NCI-H524 (cell line): Measurements from ENCODE around the gene UGT1A3.
"Not testable (repeated sequence)": the region's sequence is repeated elsewhere in the genome, so short reads cannot be mapped to it uniquely, and the experiment has no call there.

Experiments used
- DNase-seq, 2 experiments: peaks; one replicate each; lab custom pipeline; 2025; lab: John Stamatoyannopoulos, UW

The UGT1A3 gene

DNA sequence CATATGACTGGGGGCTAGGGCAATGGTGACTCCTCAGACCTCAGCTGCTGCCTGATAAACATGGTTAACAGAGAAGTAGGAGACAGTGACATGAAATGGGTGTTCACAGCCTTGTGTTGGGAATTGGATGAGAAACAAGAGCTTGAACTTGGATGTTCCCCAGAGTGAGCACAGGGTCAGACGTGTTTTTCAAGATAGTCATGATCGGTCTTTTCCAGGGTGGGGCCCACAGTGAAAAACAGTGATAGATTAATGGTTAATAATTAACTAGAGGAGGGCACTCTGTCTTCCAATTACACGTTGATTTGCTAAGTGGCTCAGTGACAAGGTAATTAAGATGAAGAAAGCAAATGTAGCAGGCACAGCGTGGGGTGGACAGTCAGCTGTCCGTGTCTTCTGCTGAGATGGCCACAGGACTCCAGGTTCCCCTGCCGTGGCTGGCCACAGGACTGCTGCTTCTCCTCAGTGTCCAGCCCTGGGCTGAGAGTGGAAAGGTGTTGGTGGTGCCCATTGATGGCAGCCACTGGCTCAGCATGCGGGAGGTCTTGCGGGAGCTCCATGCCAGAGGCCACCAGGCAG, at the start of gene UGT1A3:
UGT1A3 (plus strand) TSS at position 320 of the 579 bp plus-strand sequence; CDS start at position 405, 85 bp downstream.
- no peak for DNase-seq

DNA sequence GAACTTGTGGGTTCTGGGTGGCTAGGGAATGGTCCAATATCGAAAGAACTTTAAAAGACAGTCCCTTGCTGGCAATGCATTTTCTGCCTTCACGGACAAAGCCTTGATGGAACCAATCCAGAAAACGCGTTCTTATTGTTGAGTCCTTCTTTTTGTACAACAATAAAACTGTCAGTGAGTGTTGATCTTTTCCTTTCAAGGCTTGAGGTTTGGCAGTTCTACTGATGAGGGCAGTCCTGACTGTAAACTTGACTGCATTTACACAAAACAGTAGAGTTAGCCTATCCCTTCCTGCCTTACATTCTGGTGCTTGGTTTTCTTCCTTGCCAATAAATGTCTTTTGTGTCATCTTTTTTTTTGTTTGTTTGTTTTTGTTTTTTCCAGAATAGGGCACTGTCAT, 49.6 kb upstream of the UGT1A3 start:
- no peak for DNase-seq

DNA sequence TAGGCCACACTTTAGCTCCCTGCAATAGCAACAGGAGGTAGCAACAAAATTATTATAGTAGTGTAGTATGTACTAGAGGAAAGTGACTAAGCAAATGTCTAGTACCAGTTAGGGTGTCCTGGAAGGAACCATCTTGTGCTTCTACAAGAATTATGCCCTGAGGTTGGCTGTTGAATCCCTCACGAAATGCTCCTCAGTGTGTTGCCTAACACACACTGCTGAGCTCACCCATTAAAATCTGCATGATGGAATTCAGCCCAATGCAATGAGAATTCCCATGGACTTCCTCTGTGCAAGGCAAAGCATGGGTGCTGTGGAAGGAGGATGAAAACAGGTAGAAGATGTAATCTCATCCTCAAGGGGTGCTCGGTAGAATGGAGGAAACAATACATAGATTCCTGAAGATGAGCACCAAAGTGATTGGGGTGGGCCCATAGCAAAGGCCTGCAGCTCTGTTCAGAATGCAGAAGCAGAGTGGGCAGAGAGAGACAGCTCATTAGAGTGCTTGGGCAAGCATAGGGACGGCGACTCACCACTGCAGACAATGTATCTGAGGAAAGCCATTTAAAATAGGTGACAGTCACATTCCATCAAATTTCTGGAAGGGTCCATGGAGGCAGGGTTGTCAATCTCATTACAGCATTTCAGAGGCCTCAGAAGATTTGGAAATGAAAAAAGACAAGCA, 48.3 kb upstream of the UGT1A3 start:
- DNase-seq: no peak

DNA sequence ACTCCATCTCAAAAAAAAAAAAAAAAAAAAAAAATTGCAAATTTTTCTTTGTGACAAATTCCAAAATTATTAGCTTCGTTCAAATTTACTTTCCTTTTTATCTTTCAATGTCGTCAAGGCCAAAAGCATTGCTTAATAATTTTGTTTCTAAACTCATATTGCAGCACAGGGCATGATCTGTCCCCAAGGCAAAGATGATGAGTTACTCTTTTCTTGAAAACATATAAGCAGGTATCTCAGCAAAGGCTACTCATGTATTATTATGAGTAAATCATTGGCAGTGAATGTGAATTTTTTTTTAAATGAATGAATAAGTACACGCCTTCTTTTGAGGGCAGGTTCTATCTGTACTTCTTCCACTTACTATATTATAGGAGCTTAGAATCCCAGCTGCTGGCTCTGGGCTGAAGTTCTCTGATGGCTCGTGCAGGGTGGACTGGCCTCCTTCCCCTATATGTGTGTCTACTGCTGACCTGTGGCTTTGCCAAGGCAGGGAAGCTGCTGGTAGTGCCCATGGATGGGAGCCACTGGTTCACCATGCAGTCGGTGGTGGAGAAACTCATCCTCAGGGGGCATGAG, 47.2 kb upstream of the UGT1A3 start, which contains the start of gene UGT1A7:
UGT1A7 (plus strand) TSS at position 381 of the 579 bp plus-strand sequence; CDS start at position 418, 37 bp downstream.
- DNase-seq: no peak

DNA sequence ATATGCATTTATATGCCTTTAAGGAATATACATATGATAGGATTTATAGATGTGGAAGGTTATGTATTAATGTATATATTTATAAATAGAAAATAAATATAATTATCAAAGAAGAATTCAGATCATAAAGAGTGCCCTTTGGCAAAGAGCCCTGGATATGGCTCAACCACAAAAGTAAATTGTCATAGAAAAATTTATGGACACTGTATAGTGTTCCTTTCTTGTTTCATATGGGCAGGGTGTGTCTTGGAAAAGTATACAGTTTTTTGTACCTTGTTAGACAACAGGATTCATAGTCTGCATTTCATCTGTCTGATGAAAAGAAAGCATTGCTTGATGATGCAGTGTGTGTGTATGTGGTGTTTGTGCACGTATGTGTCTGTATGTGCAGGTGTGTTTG, 44.2 kb upstream of the UGT1A3 start:
- no peak for DNase-seq

DNA sequence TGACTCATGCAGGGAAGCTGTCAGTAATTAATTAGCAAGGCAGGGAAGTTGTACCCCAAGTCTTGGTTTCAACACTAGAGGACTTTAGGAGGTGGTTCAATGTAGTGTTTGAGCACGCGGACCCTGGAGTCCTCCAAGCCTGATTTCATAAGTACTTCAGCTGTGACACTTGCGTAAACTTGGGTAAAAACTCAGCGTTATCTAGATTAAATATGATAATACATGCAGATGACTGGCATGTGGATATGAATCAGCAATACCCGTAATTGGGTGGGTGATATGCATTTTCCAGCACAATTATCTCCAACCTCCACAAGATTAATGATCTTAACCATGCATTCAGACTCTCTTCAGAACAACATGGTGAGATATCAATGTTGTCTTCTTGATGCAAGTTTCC, 41.9 kb upstream of the UGT1A3 start:
- no peak for DNase-seq

DNA sequence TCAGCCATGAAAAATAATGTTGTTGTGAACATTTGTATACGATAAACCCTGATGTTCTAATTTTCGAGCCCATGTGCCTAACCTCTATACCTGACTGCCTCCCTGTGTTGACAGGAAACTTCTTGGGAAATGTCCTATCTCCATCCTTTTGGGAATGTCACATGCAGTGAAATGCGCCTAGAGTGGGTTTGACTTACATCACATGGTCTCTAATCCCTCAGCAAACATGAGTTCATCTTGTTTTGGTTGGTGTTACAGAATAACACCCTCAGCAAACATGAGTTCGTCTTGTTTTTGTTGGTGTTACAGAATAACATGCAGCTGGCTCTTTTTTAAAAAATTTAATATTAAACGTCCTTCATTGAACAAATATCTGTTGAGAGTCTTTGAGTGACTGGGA, 40.5 kb upstream of the UGT1A3 start:
- DNase-seq: no peak

DNA sequence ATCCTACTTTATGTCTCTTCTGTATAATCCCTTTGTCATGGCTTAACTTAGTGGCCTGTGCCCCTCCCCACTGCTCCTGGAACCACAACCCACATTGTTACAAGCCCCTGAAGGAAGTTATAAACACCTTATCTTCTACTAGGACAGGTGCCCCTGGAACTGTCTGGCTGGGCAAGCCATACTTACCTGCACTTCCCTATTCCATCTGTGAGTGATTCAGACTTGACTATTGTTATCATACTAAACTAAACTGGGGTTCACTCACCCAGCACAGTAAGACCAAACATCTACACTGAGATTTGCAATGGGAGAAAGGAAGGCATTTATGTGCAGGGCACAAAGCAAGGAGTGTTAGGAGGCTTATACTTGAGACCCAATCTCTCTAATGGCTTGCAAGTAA, 39.8 kb upstream of the UGT1A3 start:
- no peak for DNase-seq

DNA sequence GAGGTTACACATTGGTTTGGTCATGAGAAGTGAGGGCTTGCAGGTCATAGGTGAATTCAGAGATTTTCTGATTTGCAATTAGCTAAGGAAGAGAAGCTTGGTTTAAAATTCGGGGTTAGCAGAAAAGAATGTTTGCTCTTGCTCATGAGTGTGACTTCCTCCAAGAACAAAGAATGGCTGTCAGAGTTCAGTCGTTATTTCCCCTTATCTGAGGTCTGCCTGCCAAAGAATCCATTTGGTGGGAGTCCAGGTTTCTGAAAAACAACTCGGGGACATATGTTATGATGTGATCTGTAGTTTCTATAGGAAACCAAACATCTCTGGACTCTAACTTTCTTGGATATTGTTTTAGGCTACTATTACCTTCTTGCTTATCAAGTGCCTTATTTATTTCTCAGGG, 39.3 kb upstream of the UGT1A3 start:
- DNase-seq: no peak

DNA sequence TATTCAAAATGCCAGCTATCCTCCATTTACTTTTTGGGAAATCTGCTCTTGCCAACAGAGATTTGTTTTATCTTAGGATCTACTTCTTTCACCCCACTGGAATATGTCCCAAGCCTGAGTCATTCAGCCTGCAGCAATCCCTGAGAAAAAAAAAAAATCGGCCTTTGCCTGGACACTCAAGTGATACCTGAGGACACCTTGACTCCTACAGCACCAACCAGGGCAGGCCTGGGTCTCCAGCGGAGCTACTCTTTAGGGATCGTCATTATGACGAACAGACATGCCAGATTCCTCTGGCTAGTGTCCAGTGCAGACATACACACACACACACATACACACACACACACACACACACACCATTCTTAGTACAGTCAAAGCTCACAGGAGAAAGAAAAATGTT, 38.4 kb upstream of the UGT1A3 start:
- no peak for DNase-seq

DNA sequence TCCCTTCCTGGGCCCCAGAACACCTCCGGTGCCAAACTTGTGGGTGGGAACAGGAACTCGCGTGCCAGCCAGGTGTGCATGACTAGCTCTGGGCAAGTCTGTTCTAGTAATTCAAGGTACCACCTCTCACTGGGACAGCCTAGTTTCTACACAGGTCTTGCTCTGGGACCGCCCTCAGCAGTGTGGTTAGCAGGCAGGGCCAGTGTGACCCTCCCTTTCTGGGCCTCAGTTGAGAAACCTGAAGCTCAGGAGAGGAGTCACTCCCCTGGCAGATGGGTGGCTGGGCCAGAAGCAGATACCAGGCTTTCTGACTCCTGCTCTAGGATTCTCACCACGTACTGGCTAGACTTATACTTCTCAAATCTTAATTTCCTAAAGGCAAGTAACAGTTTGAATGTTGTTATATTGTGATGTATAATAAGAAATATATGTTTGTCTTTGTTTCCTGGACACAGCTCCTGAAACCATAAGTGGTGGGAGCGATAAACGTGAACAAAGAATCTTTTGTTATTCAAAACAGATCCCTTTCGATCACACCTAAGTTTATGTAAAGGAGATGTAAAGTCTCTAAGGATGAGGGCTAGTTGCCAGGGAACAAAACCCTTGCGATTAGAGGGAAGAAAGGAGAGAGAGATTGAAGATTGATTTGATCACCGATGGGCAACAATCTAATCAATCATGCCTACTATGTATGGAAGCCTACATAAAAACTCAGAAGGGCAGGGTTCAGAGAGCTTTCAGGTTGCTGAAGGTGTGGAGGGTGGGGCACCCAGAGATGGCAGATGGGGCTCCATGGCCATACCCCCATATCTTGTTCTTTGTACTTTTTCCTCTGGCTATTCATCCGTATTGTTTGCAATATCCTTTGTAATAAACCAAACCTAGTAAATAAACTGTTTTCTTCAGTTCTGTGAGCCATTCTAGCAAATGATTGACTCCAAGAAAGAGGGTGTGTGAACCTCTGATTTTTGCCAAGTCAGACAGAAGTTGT, 37.1 kb upstream of the UGT1A3 start:
- no peak for DNase-seq

DNA sequence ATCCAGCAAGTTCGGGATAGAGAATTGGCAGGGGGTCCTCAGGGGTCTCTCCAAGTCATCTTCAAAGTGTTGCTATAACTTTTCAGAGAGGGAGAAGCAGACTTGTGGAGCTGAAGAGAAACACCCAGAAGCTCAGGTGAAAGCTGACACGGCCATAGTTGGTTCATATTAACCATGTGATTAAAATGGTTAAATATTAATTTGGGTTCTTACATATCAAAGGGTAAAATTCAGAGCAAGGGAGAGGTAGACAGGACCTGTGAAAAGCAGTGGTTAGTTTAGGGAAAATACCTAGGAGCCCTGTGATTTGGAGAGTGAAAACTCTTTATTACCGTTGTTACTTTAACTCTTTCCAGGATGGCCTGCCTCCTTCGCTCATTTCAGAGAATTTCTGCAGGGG, 36.2 kb upstream of the UGT1A3 start, which contains the start of gene UGT1A6:
UGT1A6 (plus strand) TSS at position 243 of the 400 bp plus-strand sequence; CDS start at position 358, 115 bp downstream.
- no peak for DNase-seq

DNA sequence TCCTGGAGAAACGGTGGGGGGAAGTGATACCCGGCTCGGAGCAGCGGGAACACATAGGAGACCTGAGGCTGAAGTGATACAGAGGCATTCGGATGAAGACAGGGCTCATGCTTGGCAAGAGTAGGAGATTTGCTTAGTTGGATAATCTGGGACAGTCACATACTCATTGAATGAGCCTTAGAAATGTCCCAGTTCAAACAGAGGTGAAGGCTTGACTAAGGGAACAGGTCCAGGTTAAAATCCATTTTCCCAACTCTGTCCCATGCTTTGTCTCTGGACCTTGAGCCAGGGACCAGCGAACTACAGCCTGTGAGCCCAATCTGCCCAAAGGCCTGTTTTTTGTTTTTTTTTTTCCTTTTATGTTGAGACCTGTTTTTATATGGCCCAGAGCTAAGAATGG, 34.9 kb upstream of the UGT1A3 start:
- DNase-seq: no peak

DNA sequence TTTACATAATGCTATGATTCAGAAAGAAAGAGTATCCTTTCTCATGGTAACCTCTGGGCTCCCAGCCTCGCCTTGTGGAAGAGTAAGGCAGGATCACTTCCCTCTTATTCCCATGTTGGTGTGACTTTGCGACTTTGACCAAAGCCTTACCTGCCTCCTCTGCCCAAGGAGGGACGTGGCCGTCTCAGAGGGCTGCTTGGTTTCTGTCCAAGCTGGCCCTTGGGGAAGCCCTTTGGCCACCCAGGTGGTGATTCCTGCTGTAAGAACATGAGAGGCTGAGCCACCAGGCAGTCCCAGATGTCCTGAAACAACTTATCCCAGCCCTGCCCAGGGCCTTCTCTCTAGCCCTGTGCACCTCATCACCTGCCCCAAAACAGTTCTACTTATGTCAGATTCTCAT, 30.1 kb upstream of the UGT1A3 start:
- no peak for DNase-seq

DNA sequence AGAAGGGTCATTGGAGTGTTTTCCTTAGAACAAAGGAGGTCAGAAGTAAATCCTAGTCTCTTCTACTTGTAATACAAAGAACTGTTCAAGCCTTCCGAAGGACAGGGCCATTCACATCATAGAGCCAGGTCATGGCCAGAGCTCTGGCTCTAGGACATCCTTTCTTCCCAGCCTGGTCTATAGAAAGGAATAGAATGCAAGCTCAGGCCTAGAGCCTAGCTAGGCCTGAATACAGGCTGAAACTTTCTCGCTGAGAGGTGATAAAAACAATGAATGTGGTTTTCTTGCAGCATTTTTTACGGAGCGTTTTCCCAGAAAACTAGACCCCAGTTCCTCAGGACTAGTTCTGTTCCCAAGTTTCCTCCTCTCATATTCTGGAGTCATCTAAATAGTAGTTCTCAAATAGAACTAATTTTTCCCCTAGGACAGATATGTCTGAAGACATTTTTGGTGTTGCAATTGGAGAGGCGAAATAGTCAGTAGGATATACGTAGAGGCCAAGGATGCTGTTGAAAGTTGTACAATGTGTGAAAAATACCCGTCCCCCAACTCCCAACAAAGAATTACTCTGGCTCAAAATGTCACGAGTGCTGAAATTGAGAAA, 29.3 kb upstream of the UGT1A3 start:
- no peak for DNase-seq

DNA sequence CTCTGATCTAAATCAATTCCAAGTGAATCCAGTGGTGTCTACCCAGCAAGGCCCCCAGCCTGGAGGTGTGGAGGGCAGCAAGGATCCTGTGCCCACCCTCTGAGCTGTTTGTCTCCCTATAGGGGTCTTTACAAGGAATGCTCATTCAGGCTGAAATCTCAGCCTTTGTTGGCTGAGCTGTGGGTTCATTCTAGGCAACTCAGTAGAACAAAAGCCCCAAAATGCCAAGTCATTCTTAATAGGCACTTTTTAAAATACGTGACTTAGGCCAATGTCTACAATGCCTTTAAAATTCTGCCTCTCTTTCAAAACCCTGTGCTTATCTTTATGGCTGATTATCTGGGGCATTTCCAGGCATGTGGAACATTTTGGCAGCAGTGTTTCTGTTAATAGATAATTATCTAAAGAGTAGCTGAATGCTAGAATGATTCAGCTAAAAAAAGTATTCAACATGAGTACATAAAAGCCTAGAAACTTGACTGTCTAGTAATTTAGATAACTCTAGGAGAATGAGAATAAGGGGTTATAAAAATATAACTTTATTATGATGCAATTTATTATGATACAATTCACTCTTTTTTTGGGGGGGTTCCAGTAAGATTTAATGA, 28.7 kb upstream of the UGT1A3 start:
- no peak for DNase-seq

DNA sequence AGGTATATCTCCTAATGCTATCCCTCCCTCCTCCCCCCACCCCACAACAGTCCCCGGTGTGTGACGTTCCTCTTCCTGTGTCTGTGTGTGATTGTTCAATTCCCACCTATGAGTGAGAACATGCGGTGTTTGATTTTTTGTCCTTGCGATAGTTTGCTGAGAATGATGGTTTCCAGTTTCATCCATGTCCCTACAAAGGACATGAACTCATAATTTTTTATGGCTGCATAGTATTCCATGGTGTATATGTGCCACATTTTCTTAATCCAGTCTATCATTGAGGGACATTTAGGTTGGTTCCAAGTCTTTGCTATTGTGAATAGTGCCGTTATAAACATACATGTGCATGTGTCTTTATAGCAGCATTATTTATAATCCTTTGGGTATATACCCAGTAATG, 28.0 kb upstream of the UGT1A3 start:
- not testable (repeated sequence) for DNase-seq

DNA sequence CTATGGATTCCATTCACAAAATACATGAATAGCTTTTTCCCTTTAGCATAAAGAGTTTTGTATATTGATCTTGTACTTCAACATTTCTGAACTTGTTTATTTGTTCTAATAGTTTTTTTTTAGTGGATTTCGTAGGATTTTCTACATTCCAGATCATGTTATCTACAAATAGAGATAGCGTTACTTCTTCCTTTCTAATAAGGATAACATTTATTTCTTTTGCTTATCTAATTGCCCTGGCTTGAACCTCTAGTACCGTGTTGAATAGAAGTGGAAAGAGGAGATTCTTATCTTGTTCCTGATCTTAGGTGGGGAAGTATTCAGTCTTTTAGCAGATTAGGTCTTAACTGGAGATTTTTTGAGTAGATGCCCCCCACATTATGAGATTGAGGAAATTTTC, 26.6 kb upstream of the UGT1A3 start:
- DNase-seq: no peak

DNA sequence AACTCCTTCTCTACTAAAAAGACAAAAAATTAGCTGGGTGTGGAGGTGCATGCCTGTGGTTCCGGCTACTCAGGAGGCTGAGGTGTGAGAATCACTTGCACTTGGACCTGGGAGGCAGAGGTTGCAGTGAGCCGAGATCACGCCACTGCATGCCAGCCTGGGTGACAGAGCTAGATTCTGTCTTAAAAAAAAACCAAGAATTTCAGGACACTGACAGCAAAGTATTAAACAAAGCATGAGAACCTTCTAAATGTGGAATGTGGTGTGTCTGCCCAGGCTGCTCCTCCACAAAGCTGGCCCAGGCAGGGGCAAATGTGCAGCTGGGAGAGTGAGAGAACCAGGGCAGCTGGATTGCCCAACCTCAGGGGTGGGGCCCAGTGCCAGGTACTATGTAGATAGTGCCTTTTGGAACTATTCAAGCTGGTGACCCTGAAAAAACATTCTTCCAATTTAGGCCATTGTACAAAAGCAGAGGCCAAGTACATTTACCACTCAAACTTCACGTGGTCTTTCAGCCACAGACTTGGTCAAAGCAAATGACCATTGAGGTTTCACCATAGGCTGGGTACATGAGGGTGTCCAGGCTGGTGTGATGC, 22.8 kb upstream of the UGT1A3 start:
- no peak for DNase-seq

DNA sequence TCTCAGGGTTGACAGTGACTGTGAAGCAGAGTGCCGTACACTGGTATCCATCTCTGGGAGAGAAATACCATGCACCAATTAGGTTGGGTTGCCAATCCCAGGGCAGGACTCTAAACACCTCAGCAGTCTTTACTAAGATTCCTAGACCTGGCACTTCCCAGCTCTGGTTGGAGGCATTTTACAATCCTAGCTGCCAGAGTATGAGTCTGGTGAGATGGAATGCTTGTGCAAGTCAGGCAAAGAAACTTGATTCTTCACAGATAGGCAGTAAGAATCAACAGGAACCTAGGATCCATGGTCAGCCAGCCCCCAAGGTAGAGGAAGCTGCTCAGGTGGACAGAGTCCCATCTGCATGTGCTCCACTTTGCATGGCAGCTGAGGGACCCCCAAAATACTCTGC, 22.1 kb upstream of the UGT1A3 start:
- DNase-seq: no peak
